ENCODE results near the gene CEP72. TPM values are rescaled to one million over a fixed set of nuclear protein-coding genes. Genes with fewer than 3 reads are reported as not detected.

Gene CEP72
- total RNA-seq (2022) (16.4 and 16.7 TPM in 2 replicates), Bru-seq, nascent RNA (percentile 55 among the genes with signal in this experiment), BruChase-seq, experiment 1, labeled RNA remaining after a 6-hour chase (percentile 54 among the genes with signal in this experiment), BruChase-seq, experiment 2, labeled RNA remaining after a 2-hour chase (percentile 58 among the genes with signal in this experiment)
- long read RNA-seq, transcript CEP72-201 (12 exons, 2,434 nt) = major isoform, 11 of 17 reads
- long read RNA-seq, partial matches to known transcripts = 1 of 17 reads
- long read RNA-seq, other reads (novel, unspliced or antisense) = 5 of 17 reads

GRCh38 chr5:611731-612486 is at the start of gene CEP72:
CEP72 (plus strand) TSS chr5:612340; CDS start chr5:612362, 22 bp downstream.
- Mint-ChIP-seq H3K27me3 (ENCODE audit: insufficient read depth, unreplicated experiment) (no peaks in the 10 kb centered on the region), H3K36me3 (ENCODE audit: insufficient read depth, unreplicated experiment) (peaks cover 21% of the 10 kb centered on the region), H3K4me3 (ENCODE audit: unreplicated experiment) (peak within 1 kb of the TSS; percentile 81), H3K9me3 (ENCODE audit: unreplicated experiment) (peaks cover 10% of the 10 kb centered on the region), H3K4me1 (ENCODE audit: insufficient read depth, unreplicated experiment) (peaks cover 18% of the 10 kb centered on the region), H3K27ac (ENCODE audit: low read depth, unreplicated experiment) (peak within 1 kb of the TSS; percentile 93)
- no TSS peak for BruUV-seq (replicated peaks)
- intact Hi-C loops (cut with micrococcal nuclease) = no loop called here
- TF ChIP-seq CTCF (IDR thresholded peaks at IDR 0.05; ENCODE audit: unreplicated experiment) = no peak
- ChIA-PET POLR2A (interaction anchor here (0.7 to 1.9 kb wide), 6 partner anchors 95 to 300 kb away, joined by 3 to 8 read pairs (median 4); no protein-coding TSS in a partner anchor), CTCF (interaction anchor here (0.8 to 1.5 kb wide), 2 partner anchors 165 to 562 kb away, joined by 5 to 8 read pairs; no protein-coding TSS in a partner anchor)
- peak; percentile 85 for DNase-seq (ENCODE audit: unreplicated experiment)

- intact Hi-C loops (cut with micrococcal nuclease) = no loop called here
- H3K4me1 Mint-ChIP-seq (ENCODE audit: insufficient read depth, unreplicated experiment) = no peaks in the 10 kb centered on the region
- peaks cover 32% of the 10 kb centered on the region for H3K27me3 Mint-ChIP-seq (ENCODE audit: insufficient read depth, unreplicated experiment)
- peaks cover 10% of the 10 kb centered on the region for H3K9me3 Mint-ChIP-seq (ENCODE audit: unreplicated experiment)
- ChIA-PET POLR2A (interaction anchor here (0.7 kb wide), 1 partner anchor 37 kb away, joined by 3 read pairs; no protein-coding TSS in a partner anchor), CTCF (no interaction called here)
- BruUV-seq (replicated peaks) = no TSS peak
- H3K27ac Mint-ChIP-seq (ENCODE audit: low read depth, unreplicated experiment) = no peak overlapping the region
- no peak overlapping the region for H3K4me3 Mint-ChIP-seq (ENCODE audit: unreplicated experiment)
- H3K36me3 Mint-ChIP-seq (ENCODE audit: insufficient read depth, unreplicated experiment) = no peaks in the 10 kb centered on the region
- DNase-seq (ENCODE audit: unreplicated experiment) = no peak
- no peak for TF ChIP-seq CTCF (IDR thresholded peaks at IDR 0.05; ENCODE audit: unreplicated experiment)
Measured at GRCh38 chr5:565782-566440, 46.2 kb upstream of the CEP72 start.

- H3K9me3 Mint-ChIP-seq (ENCODE audit: unreplicated experiment) = peaks cover 10% of the 10 kb centered on the region
- no peaks in the 10 kb centered on the region for H3K4me1 Mint-ChIP-seq (ENCODE audit: insufficient read depth, unreplicated experiment)
- ChIA-PET POLR2A (no interaction called here), CTCF (no interaction called here)
- no peak overlapping the region for H3K4me3 Mint-ChIP-seq (ENCODE audit: unreplicated experiment)
- no peak for TF ChIP-seq CTCF (IDR thresholded peaks at IDR 0.05; ENCODE audit: unreplicated experiment)
- no peak overlapping the region for H3K27ac Mint-ChIP-seq (ENCODE audit: low read depth, unreplicated experiment)
- peaks cover 30% of the 10 kb centered on the region for H3K27me3 Mint-ChIP-seq (ENCODE audit: insufficient read depth, unreplicated experiment)
- no peak for DNase-seq (ENCODE audit: unreplicated experiment)
- intact Hi-C loops (cut with micrococcal nuclease) = no loop called here
- BruUV-seq (replicated peaks) = no TSS peak
- no peaks in the 10 kb centered on the region for H3K36me3 Mint-ChIP-seq (ENCODE audit: insufficient read depth, unreplicated experiment)
Measured at GRCh38 chr5:566636-567309, 45.4 kb upstream of the CEP72 start.
